Lower leg skin (tissue), 3 donors: ENCODE measurements around the gene WDR54.

ENCODE experiments used
- POLR2A ChIP-seq, 2 donors: fragments of 450-650 bp; IDR thresholded peaks; one replicate each; pipeline ENCODE4 v1.6.1; 2016 to 2017; ENCODE audit warnings: antibody characterized with exemption in 2 of 2, mild to moderate bottlenecking in 1 of 2, moderate library complexity in 1 of 2
- TF ChIP-seq, protein P1 (sequence below), 3 donors: fragments of 450-650 bp; IDR thresholded peaks; one replicate each; pipeline ENCODE4 v1.5.1; 2016; ENCODE audit warnings: antibody characterized with exemption in 3 of 3, mild to moderate bottlenecking in 3 of 3, moderate library complexity in 2 of 3

DNA sequence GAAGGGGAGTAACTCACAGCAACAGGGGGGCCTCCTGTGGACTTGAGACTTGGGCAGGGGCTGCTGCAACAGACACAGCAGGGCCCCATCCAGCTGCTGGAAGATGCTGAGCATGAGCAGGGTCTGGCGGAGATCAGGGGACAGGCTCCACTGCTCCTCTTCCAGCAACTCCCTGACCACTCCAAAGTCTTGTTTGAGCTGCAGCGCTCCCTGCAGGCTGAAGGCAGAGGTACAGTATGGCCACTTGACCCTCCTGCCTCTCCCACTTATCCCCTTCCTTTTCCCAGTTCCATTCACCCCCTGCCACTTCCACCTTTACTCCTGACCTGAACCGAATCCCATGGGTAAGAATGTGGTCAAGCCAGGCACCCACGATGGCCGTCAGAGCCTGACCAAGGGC, 53.4 kb downstream of the WDR54 start:
- TF ChIP-seq POLR2A (IDR thresholded peaks at IDR 0.05), result no peak
- TF ChIP-seq, protein P1, sequence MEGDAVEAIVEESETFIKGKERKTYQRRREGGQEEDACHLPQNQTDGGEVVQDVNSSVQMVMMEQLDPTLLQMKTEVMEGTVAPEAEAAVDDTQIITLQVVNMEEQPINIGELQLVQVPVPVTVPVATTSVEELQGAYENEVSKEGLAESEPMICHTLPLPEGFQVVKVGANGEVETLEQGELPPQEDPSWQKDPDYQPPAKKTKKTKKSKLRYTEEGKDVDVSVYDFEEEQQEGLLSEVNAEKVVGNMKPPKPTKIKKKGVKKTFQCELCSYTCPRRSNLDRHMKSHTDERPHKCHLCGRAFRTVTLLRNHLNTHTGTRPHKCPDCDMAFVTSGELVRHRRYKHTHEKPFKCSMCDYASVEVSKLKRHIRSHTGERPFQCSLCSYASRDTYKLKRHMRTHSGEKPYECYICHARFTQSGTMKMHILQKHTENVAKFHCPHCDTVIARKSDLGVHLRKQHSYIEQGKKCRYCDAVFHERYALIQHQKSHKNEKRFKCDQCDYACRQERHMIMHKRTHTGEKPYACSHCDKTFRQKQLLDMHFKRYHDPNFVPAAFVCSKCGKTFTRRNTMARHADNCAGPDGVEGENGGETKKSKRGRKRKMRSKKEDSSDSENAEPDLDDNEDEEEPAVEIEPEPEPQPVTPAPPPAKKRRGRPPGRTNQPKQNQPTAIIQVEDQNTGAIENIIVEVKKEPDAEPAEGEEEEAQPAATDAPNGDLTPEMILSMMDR (IDR thresholded peaks at IDR 0.05), result no peak
